ENCODE results near the gene ALPP.

DNA sequence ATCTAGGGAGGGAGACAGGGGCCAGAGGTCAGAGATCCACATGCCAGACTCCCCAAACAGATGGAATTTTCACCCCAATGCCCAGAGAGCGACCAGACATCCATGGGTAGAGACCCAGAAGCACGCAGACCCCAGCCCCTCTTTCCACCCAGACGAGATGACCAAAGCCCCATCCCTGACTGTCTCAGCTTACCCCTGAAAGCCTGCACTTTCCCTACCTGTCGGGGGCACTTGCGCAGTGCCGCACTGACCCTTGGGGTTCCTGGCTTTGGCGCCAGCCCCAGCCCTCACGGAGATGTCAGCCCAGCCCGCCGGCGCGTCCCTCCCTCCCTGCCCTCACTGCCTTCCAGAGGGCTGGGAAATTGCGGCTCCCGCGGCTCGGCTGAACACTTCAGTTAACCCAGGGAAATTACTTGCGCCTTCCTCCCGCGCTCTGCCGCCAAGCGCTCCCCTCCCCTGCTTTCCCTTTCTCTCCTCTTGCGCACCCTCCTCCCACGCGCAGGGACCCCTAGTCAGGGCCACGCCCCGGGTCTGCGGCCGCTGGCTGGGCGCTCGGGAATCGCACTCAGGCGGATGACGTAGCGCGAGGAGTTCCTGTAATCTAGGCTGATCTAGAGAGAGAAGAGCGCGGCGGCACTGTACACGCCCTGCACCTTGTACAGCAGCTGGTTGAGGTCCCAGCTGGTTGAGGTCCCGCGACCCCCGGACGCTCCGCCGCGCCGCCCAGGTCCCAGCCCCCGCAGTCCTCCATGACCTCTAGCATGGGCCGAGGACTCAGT lies 40.1 kb downstream of the ALPP start:
- no peak for TF ChIP-seq CTCF (conservative IDR thresholded peaks at IDR 0.05; ENCODE audit: low read length)
- no peak for TF ChIP-seq EZH2phosphoT487 (IDR thresholded peaks at IDR 0.05; ENCODE audit: borderline replicate concordance, low read depth, low read length)
